H1 (cell line): Measurements from ENCODE around the gene KLHL35. TPM values are rescaled to one million over a fixed set of nuclear protein-coding genes. Genes with fewer than 3 reads are reported as not detected.

Experiments
- CTCF ChIA-PET: fragments of 300-600 bp; sonication (Branson Sonifier 250); formaldehyde crosslinking; loops from one replicate; lab custom pipeline; 2021; ENCODE audit not compliant: partially characterized antibody; lab: Charles Lee
- POLR2A ChIA-PET: fragments of 300-600 bp; sonication (Branson Sonifier 250); formaldehyde crosslinking; loops from one replicate; lab custom pipeline; 2021; ENCODE audit warnings: inconsistent platforms; ENCODE audit not compliant: partially characterized antibody; lab: Charles Lee
- DNase-seq, 2 experiments: peaks; one replicate each; pipeline versions ENCODE4 v3.0.0 to v3.0.0-alpha.2; 2010 to 2022; ENCODE audit warnings: low spot score in 2 of 2, low read depth in 1 of 2, mixed read lengths in 1 of 2
- FAIRE-seq: peaks from 2 replicates; lab custom pipeline; 2011; peaks lifted over from hg19 to GRCh38; lab: Jason Lieb, UNC
- H2AFZ ChIP-seq: 2 replicates; pipeline ENCODE4 v1.8.1; 2012; ENCODE audit warnings: low read length, inconsistent platforms
- H2AK5ac ChIP-seq: 2 replicates; pipeline ENCODE4 v1.6.1; 2013; ENCODE audit warnings: low read depth, low read length
- H2BK120ac ChIP-seq: replicated peaks from 2 replicates; pipeline ENCODE3; 2013; ENCODE audit warnings: low read depth, low read length, inconsistent platforms
- H2BK12ac ChIP-seq: 2 replicates; pipeline ENCODE4 v1.6.1; 2013; ENCODE audit warnings: low read depth, low read length
- H2BK15ac ChIP-seq: 2 replicates; pipeline ENCODE4 v1.6.1; 2013; ENCODE audit warnings: low read length
- H2BK20ac ChIP-seq: 2 replicates; pipeline ENCODE4 v1.6.1; 2013; ENCODE audit warnings: low read length
- H2BK5ac ChIP-seq: 2 replicates; pipeline ENCODE4 v1.6.1; 2013; ENCODE audit warnings: low read depth, low read length
- H3K14ac ChIP-seq: 2 replicates; pipeline ENCODE4 v1.6.1; 2013; ENCODE audit warnings: inconsistent platforms; ENCODE audit not compliant: insufficient read length
- H3K18ac ChIP-seq: 2 replicates; pipeline ENCODE4 v1.6.1; 2013; ENCODE audit warnings: low read length; ENCODE audit errors: extremely low read depth
- H3K23ac ChIP-seq: 2 replicates; pipeline ENCODE4 v1.6.1; 2013; ENCODE audit warnings: inconsistent platforms; ENCODE audit not compliant: insufficient read length
- H3K23me2 ChIP-seq: 2 replicates; pipeline ENCODE4 v1.6.1; 2013; ENCODE audit warnings: low read depth, low read length
- H3K27ac ChIP-seq: 2 replicates; pipeline ENCODE4 v1.6.1; 2011; ENCODE audit warnings: low read depth, low read length, inconsistent platforms
- H3K27me3 ChIP-seq, 4 experiments: replicated peaks in 1 of 4; 1 replicate in 1 of 4; 2 replicates in 3 of 4; pipeline versions ENCODE4 v1.6.1 to v1.8.1; 2011 to 2013; ENCODE audit warnings: low read length in 3 of 4, mild to moderate bottlenecking in 3 of 4, inconsistent platforms in 2 of 4, mixed read lengths in 2 of 4, moderate library complexity in 1 of 4; ENCODE audit not compliant: control insufficient read depth in 3 of 4, insufficient read depth in 3 of 4; ENCODE audit errors: extremely low read depth in 1 of 4
- H3K36me3 ChIP-seq, 4 experiments: 2 replicates each; pipeline versions ENCODE4 v1.6.1 to v1.8.1; 2011 to 2013; ENCODE audit warnings: mild to moderate bottlenecking in 4 of 4, low read length in 3 of 4, moderate library complexity in 2 of 4, control low read depth in 1 of 4, inconsistent platforms in 1 of 4; ENCODE audit not compliant: insufficient read depth in 4 of 4, control insufficient read depth in 2 of 4
- H3K4ac ChIP-seq: replicated peaks from 2 replicates; pipeline ENCODE3; 2013; ENCODE audit warnings: low read length, low read depth, mixed read lengths, inconsistent platforms; ENCODE audit not compliant: insufficient read length
- H3K4me1 ChIP-seq, 4 experiments: replicated peaks in 1 of 4; 1 replicate in 1 of 4; 2 replicates in 3 of 4; pipeline versions ENCODE4 v1.6.1 to v1.8.1; 2011 to 2013; ENCODE audit warnings: low read length in 3 of 4, inconsistent platforms in 2 of 4, mixed read lengths in 1 of 4; ENCODE audit not compliant: insufficient read depth in 4 of 4, control insufficient read depth in 3 of 4
- H3K4me2 ChIP-seq, 2 experiments: 2 replicates each; pipeline versions ENCODE4 v1.6.1 to v1.8.1; 2011 to 2013; ENCODE audit warnings: low read depth in 2 of 2, low read length in 2 of 2, control low read depth in 1 of 2, inconsistent platforms in 1 of 2, mild to moderate bottlenecking in 1 of 2; ENCODE audit not compliant: insufficient read depth in 1 of 2
- H3K4me3 ChIP-seq, 4 experiments: fragments of 200-600, 300-600 bp in 1 of 4; sonication (generic), shearing (Covaris generic), sonication (Bioruptor Twin) in 1 of 4; 2 replicates each; pipeline versions ENCODE4 v1.5.1 to v1.8.1; 2011 to 2016; ENCODE audit warnings: low read length in 4 of 4, low read depth in 3 of 4, control low read depth in 2 of 4, inconsistent platforms in 2 of 4, mild to moderate bottlenecking in 2 of 4, mixed read lengths in 1 of 4, moderate library complexity in 1 of 4; ENCODE audit not compliant: insufficient read depth in 2 of 4; ENCODE audit errors: extremely low read depth in 1 of 4
- H3K56ac ChIP-seq: replicated peaks from 2 replicates; pipeline ENCODE3; 2013; ENCODE audit warnings: low read depth, mild to moderate bottlenecking, mixed read lengths, low read length, inconsistent platforms; ENCODE audit not compliant: insufficient read length
- H3K79me1 ChIP-seq: 2 replicates; pipeline ENCODE4 v1.6.1; 2013; ENCODE audit warnings: low read depth, low read length, control low read depth
- H3K79me2 ChIP-seq, 2 experiments: 2 replicates each; pipeline versions ENCODE4 v1.6.1 to v1.8.1; 2012 to 2013; ENCODE audit warnings: low read length in 2 of 2, mild to moderate bottlenecking in 2 of 2, inconsistent platforms in 1 of 2; ENCODE audit not compliant: insufficient read depth in 2 of 2, control insufficient read depth in 1 of 2
- H3K9ac ChIP-seq, 4 experiments: replicated peaks in 1 of 4; 1 replicate in 1 of 4; 2 replicates in 3 of 4; pipeline versions ENCODE4 v1.6.1 to v1.8.1; 2011 to 2013; ENCODE audit warnings: low read depth in 3 of 4, low read length in 3 of 4, control low read depth in 2 of 4, mild to moderate bottlenecking in 2 of 4, moderate library complexity in 2 of 4, inconsistent platforms in 1 of 4; ENCODE audit errors: extremely low read depth in 1 of 4
- H3K9me3 ChIP-seq, 2 experiments: 2 replicates each; pipeline versions ENCODE4 v1.6.1 to v1.8.1; 2012 to 2013; ENCODE audit warnings: mild to moderate bottlenecking in 2 of 2, moderate library complexity in 2 of 2, control low read depth in 1 of 2, inconsistent platforms in 1 of 2, low read depth in 1 of 2, low read length in 1 of 2, mixed read lengths in 1 of 2; ENCODE audit not compliant: insufficient read depth in 2 of 2
- H4K20me1 ChIP-seq, 2 experiments: replicated peaks in 1 of 2; 2 replicates each; pipeline versions ENCODE3 to v1.8.1; 2011 to 2013; ENCODE audit warnings: inconsistent platforms in 2 of 2, low read length in 2 of 2, mild to moderate bottlenecking in 1 of 2; ENCODE audit not compliant: insufficient read depth in 2 of 2, control insufficient read depth in 1 of 2
- H4K5ac ChIP-seq: 2 replicates; pipeline ENCODE4 v1.6.1; 2013; ENCODE audit warnings: low read length, low read depth, mixed read lengths, inconsistent platforms; ENCODE audit not compliant: insufficient read length
- H4K8ac ChIP-seq: 2 replicates; pipeline ENCODE4 v1.8.0; 2013; ENCODE audit warnings: mild to moderate bottlenecking, moderate library complexity, low read length, inconsistent platforms; ENCODE audit not compliant: insufficient read depth; ENCODE audit errors: extremely low read depth
- H4K91ac ChIP-seq: replicated peaks from 2 replicates; pipeline ENCODE3; 2013; ENCODE audit warnings: low read length, mixed read lengths, inconsistent platforms; ENCODE audit not compliant: insufficient read length
- CBX8 ChIP-seq: fragments of 300-800, 300-1000 bp; sonication (generic); IDR thresholded peaks from 2 replicates; pipeline ENCODE4 v1.7.1; 2016; ENCODE audit warnings: low read depth, low read length, borderline replicate concordance
- CREB1 ChIP-seq: IDR thresholded peaks from 2 replicates; pipeline ENCODE4 v1.6.1; 2012; ENCODE audit warnings: inconsistent platforms
- EZH2 ChIP-seq: fragments of 200-600 bp; sonication (generic); IDR thresholded peaks from 2 replicates; pipeline ENCODE4 v1.7.1; 2012; ENCODE audit warnings: low read depth, mild to moderate bottlenecking, moderate library complexity, low read length, inconsistent platforms; ENCODE audit not compliant: severe bottlenecking
- SUZ12 ChIP-seq: fragments of 200-600 bp; sonication (generic); IDR thresholded peaks from 2 replicates; pipeline ENCODE4 v1.6.1; 2012; ENCODE audit warnings: mild to moderate bottlenecking, inconsistent platforms, low read length, moderate library complexity, mixed read lengths
- WGBS, 2 experiments: shearing (Covaris generic) in 1 of 2; methylation state at CpG; one replicate each; pipeline versions ENCODE4 v1.1.6 to v1.1.7; 2013 to 2015; ENCODE audit warnings: low lambda C conversion rate in 2 of 2, mixed read lengths in 2 of 2, inconsistent platforms in 1 of 2, low coverage in 1 of 2, missing lambda C conversion rate in 1 of 2; ENCODE audit not compliant: insufficient replicate concordance in 2 of 2, insufficient coverage in 1 of 2, insufficient read length in 1 of 2; ENCODE audit errors: extremely low coverage in 1 of 2, missing lambda C conversion rate in 1 of 2; 5-methylcytosine and 5-hydroxymethylcytosine counted together
- polyA plus RNA-seq, 7 experiments: library from polyadenylated mRNA; depleted of rRNA in 3 of 7; stranded (reverse) in 5 of 7; unstranded in 2 of 7; fragments of >200 nt in 5 of 7; fragments of 200-250 nt in 2 of 7; gene quantifications; 1 replicate in 5 of 7; 2 replicates in 1 of 7; 4 replicates in 1 of 7; pipeline versions ENCODE4 v1.2.1 to v1.2.3, GENCODE V29; 2011 to 2013; ENCODE audit warnings: missing spikeins in 2 of 7, mixed read lengths in 2 of 7
- total RNA-seq: library from RNA; stranded (reverse); fragmentation: NEBNext Ultra II Directional; extraction: Animal tissue kit (Norgen Biotek cat#: 25700); gene quantifications from 2 replicates; pipeline ENCODE4 v1.2.1, GENCODE V29; 2021

KLHL35 gene
- total and polyA plus RNA-seq, 2 of the 8 experiments (the other 6 are each of a cell fraction or from before 2014, with no cell fraction given), result 0.35 to 0.41 TPM

- H3K14ac ChIP-seq, result no peak overlapping the region
- no peak overlapping the region for H4K91ac ChIP-seq
- H2AK5ac ChIP-seq, result no peak overlapping the region
- peak overlapping the region; percentile 22 for H4K8ac ChIP-seq
- H2BK5ac ChIP-seq, result no peak overlapping the region
- H4K20me1 ChIP-seq, result peaks cover 4 to 5% of the 10 kb centered on the region in 2 experiments
- no peak overlapping the region for H3K9ac ChIP-seq
- no peaks in the 10 kb centered on the region for H3K79me2 ChIP-seq
- WGBS, 2 experiments, result 53% methylated on average over 31 of the region's 32 CpGs; no CpG with 5 or more reads in 1 of the 2 experiments
- H3K9me3 ChIP-seq, result peaks cover 9 to 19% of the 10 kb centered on the region in 2 experiments; a peak in 3 of 4 replicates
- H3K4me1 ChIP-seq, result peaks cover 0 to 20% (median 12%) of the 10 kb centered on the region in 4 experiments; a peak in 6 of 7 replicates
- H3K23ac ChIP-seq, result no peak overlapping the region
- H3K27ac ChIP-seq, result no peak overlapping the region
- no peak overlapping the region for H4K5ac ChIP-seq
- no peak overlapping the region for H2BK12ac ChIP-seq
- peak overlapping the region; percentile 0 to 53 (median 23); a peak in 5 of 8 replicates for H3K4me3 ChIP-seq
- TF ChIP-seq CBX8, result no peak
- TF ChIP-seq CREB1, result no peak
- peak; percentile 67 for TF ChIP-seq EZH2
- peak; percentile 85; the same call in 1 of the 2 replicates for TF ChIP-seq SUZ12
- no peak overlapping the region for H3K4ac ChIP-seq
- ChIA-PET POLR2A (interaction anchor here (0.6 to 27.9 kb wide), 7 partner anchors 9 to 123 kb away, joined by 3 to 570 read pairs (median 3); partner anchors contain the start of genes GDPD5 and RPS3), CTCF (interaction anchor here (0.6 to 18.5 kb wide), 15 partner anchors 9 to 285 kb away, joined by 3 to 201 read pairs (median 3); partner anchors contain the start of gene GDPD5)
- H2BK20ac ChIP-seq, result no peak overlapping the region
- peak overlapping the region; percentile 48 to 60 for H3K4me2 ChIP-seq
- DNase-seq (no peak), FAIRE-seq (no peak)
- H3K23me2 ChIP-seq, result peaks cover 8% of the 10 kb centered on the region; the same call in 1 of the 2 replicates
- H2AFZ ChIP-seq, result peak overlapping the region; percentile 27
- H3K18ac ChIP-seq, result 0 out of 2 replicates have a peak overlapping the region, but pooled peaks have one; percentile 83
- peak overlapping the region; percentile 8; the same call in 1 of the 2 replicates for H2BK15ac ChIP-seq
- no peak overlapping the region for H2BK120ac ChIP-seq
- H3K56ac ChIP-seq, result no peak overlapping the region
- peaks cover 47 to 73% (median 62%) of the 10 kb centered on the region in 4 experiments for H3K27me3 ChIP-seq
- peaks cover 0 to 17% (median 0%) of the 10 kb centered on the region in 4 experiments; a peak in 3 of 8 replicates for H3K36me3 ChIP-seq
- H3K79me1 ChIP-seq, result no peaks in the 10 kb centered on the region
Observed at GRCh38 chr11:75430714-75431532, 2.1 kb downstream of the KLHL35 start.
